Measurements from ENCODE around the gene FOXJ3.

DNA sequence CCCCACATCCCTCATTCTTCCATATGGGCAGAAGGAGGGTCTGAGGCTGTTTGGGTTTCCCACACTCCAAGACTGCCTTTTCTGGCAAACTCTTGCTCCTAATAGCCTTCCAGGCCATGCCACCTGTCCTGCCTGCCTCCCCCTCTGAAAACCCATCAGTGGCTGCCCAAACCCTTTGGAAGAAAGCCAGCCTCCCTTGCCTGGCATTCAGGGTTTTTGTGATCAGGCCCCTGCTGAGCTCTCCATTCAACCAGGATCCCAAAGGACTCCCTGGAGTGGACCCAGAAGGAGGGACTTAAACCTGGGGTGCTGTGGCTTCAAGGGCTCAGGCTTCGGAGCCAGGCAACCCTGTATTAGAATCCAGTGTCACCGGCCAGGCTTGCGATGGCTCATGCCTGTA is 166.3 kb downstream of the FOXJ3 start:
- TF ChIP-seq CTCF (IDR thresholded peaks at IDR 0.05) (no peak), POLR2A (IDR thresholded peaks at IDR 0.05) (no peak)

All from uterus (tissue), 2 donors.